AG04450 (cell line): ENCODE results near the gene STOML1. TPM values are rescaled to one million over a fixed set of nuclear protein-coding genes. Genes with fewer than 3 reads are reported as not detected.

Experiments used
- CTCF ChIA-PET: fragments of 300-600, 350-600 bp; formaldehyde crosslinking; extraction: SDS; loops from one replicate; lab custom pipeline; 2022; ENCODE audit warnings: antibody characterized with exemption, inconsistent platforms; lab: Charles Lee
- POLR2A ChIA-PET: fragments of 350-600 bp; formaldehyde crosslinking; extraction: SDS; loops from one replicate; lab custom pipeline; 2021; ENCODE audit warnings: antibody characterized with exemption, inconsistent platforms; lab: Yijun Ruan, JAX
- DNase-seq: peaks from one replicate; pipeline ENCODE4 v3.0.0-alpha.2; 2011; ENCODE audit warnings: low read depth, low spot score
- H3K27ac ChIP-seq: one replicate; pipeline ENCODE4 v1.5.1; 2012; ENCODE audit warnings: low read depth, low read length, control low read depth
- H3K27me3 ChIP-seq: one replicate; pipeline ENCODE4 v1.6.0; 2012; ENCODE audit warnings: low read length; ENCODE audit not compliant: control insufficient read depth, insufficient read depth
- H3K4me3 ChIP-seq: 2 replicates; pipeline ENCODE4 v1.5.1; 2011; ENCODE audit warnings: mild to moderate bottlenecking, low read depth, low read length, control low read depth
- H3K9me3 ChIP-seq: 2 replicates; pipeline ENCODE4 v1.5.1; 2012; ENCODE audit warnings: low read length; ENCODE audit not compliant: control insufficient read depth, insufficient read depth
- polyA plus RNA-seq: library from polyadenylated mRNA; depleted of rRNA; stranded (reverse); fragments of >200 nt; gene quantifications from 2 replicates; pipeline ENCODE4 v1.2.3, GENCODE V29; 2011
- TF ChIP-seq, protein P1 (sequence below): IDR thresholded peaks from 2 replicates; pipeline ENCODE4 v1.5.1; 2011; ENCODE audit warnings: low read depth, low read length, control low read depth, inconsistent platforms

Gene STOML1
- polyA plus RNA-seq, 1 experiment, result 7.3 TPM

DNA sequence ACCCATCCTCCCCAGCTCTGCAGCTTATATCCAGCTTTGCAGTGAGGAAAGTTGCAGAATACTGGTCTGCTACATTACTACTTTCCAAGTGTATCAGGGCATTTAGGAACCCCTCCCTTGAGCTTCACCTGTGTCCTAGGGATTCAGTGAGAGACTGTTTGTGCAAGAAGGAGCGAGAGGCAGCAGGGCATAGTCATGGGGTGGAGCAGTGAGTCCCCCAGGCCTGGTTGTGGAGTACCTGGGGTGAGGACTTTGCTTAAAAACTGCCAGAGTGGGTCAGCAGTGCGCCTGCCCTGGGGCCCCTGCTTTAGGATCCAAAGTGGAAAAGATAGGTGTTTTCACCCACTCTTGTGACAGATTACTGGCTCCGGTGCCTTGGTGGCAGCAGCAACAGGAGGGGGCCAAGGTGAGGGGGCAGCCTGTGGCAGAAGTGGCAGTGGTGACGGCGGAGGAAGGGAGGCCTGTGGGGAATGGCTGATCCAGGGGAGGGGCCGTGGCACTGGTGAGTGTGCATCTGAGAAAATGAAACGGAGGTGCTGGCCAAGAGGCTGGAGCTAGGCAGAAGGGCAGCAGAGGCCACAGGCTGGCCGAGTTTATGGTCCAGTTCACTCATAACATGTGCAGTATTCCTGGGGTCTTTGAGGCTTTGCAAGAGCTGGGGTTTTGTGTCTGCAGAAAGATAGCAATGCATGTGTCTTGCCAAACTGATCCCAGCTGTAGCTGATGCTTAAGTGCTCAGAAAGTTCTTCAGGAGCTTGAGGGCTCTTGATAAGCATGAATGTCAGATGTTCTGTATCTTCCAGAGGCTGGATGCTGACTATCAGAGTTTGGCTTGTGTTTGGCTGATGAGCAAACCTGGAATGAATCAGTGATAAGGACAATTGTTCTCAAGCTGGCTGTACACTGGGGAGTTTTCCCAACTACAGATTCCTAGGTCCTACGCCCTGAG is 46.9 kb upstream of the STOML1 start:
- ChIA-PET POLR2A (interaction anchor here (1.7 to 2.7 kb wide), 2 partner anchors 10 to 12 kb away, joined by 7 to 15 read pairs; no protein-coding TSS in a partner anchor), CTCF (interaction anchor here (0.8 to 5.9 kb wide), 12 partner anchors 9 to 283 kb away, joined by 3 to 163 read pairs (median 4); partner anchors contain the start of genes PML and STOML1)
- H3K4me3 ChIP-seq, result no peak overlapping the region
- peaks cover 5% of the 10 kb centered on the region; the same call in 1 of the 2 replicates for H3K9me3 ChIP-seq
- peak overlapping the region; percentile 87 for H3K27ac ChIP-seq
- TF ChIP-seq, protein P1, sequence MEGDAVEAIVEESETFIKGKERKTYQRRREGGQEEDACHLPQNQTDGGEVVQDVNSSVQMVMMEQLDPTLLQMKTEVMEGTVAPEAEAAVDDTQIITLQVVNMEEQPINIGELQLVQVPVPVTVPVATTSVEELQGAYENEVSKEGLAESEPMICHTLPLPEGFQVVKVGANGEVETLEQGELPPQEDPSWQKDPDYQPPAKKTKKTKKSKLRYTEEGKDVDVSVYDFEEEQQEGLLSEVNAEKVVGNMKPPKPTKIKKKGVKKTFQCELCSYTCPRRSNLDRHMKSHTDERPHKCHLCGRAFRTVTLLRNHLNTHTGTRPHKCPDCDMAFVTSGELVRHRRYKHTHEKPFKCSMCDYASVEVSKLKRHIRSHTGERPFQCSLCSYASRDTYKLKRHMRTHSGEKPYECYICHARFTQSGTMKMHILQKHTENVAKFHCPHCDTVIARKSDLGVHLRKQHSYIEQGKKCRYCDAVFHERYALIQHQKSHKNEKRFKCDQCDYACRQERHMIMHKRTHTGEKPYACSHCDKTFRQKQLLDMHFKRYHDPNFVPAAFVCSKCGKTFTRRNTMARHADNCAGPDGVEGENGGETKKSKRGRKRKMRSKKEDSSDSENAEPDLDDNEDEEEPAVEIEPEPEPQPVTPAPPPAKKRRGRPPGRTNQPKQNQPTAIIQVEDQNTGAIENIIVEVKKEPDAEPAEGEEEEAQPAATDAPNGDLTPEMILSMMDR, result no peak
- no peak for DNase-seq
- H3K27me3 ChIP-seq, result no peaks in the 10 kb centered on the region

DNA sequence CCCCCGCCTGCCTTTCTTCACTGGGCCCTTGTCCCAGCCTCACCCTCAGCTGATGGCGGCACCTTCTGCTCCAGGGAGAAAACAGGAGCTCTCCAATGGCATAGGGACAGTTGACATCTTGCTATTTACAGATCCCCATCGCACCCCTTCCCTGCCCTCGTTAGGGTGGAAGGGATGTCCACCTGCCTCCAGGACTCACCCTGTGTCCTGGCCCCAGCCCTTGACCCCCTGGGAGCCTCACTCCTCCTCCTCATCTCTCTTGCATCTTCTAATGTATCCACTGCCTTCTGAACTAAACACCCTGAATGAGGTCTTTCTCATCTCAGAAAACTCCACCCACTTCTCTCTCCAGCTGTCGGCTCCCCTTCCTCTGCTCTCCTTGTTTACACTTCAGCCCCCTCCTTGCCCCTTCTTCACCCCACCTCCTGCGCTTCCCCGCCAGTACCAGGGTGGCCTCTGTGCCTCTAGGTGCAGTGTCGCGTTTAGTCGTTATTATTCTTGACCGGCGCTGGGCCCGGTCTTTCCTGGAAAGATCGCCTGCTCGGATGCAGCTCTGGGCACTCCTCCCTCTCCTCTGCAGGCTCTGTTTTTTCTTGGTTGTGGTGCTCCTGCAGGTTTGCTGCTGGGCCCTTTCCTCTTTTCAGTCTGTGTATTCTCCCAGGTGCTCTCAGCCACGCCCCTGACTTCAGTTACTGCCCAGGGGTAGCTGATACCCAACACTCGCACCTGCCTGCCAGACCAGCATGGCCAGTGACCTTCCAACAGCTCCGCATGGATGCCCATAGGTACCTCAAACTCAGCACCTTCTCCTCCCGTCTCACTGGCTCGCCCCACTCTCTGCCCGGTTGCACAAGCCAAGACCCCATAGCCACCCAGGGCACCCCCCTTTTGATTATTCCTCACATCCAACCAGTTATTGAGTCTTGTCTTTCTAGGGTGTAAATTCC is 45.3 kb upstream of the STOML1 start:
- Histone ChIP-seq H3K9me3 (peaks cover 5% of the 10 kb centered on the region; the same call in 1 of the 2 replicates), H3K4me3 (no peak overlapping the region), H3K27ac (no peak overlapping the region), H3K27me3 (no peaks in the 10 kb centered on the region)
- CTCF ChIA-PET, result interaction anchor here (0.6 to 5.9 kb wide), 28 partner anchors 9 to 285 kb away, joined by 3 to 163 read pairs (median 5); partner anchors contain the start of gene PML
- POLR2A ChIA-PET, result interaction anchor here (2.0 kb wide), 1 partner anchor 65 kb away, joined by 10 read pairs; no protein-coding TSS in a partner anchor
- no peak for DNase-seq
- TF ChIP-seq, protein P1, result no peak

DNA sequence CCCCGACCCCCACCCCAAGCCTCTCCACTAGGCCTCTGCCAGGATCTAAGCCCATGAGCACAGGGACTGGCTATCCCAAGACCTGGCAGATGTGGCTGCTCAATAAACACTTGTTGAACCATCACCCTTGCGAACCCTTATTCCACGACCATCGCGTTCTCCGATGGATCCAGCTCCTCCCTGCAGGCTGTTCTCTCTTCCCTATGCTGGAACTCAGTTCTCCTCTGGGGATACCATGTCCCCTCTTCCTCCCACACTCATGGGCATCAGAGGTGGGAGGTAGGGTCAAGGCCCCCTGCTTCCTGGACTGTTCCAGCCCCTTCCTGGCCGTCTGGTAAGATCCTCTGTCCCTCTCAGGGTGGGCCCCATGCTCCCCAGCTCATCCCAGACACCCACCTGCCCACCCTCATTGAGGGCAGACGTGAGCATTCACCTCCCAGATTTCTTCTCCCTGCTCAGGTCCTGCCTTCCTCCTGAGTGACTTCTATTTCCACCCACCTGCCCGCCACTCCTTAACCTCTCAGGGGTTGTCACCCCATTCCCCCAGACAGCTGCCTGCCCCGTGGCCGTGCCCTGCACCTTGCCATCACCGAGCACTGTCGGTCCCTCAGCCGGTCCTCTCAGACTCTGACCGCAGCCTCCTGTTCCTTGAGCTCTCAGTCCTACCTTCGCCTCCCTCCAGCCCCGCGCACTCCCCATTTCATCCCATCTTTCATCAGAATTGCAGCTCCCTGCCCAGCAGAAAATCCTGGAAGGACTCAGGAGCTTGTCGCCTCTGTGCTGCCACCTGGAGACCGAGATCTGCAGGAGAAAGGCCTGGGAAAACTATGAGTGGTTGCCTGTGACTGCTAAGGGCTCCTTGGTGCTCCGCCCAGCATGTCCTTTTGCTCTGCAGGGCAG is 44.4 kb upstream of the STOML1 start:
- H3K4me3 ChIP-seq, result no peak overlapping the region
- TF ChIP-seq, protein P1, result peak; percentile 72
- H3K9me3 ChIP-seq, result peaks cover 5% of the 10 kb centered on the region; the same call in 1 of the 2 replicates
- no peaks in the 10 kb centered on the region for H3K27me3 ChIP-seq
- ChIA-PET POLR2A (interaction anchor here (2.0 kb wide), 1 partner anchor 64 kb away, joined by 10 read pairs; no protein-coding TSS in a partner anchor), CTCF (interaction anchor here (0.6 to 5.9 kb wide), 27 partner anchors 8 to 286 kb away, joined by 3 to 163 read pairs (median 5); partner anchors contain the start of gene PML)
- H3K27ac ChIP-seq, result no peak overlapping the region
- peak; percentile 30 for DNase-seq
